Fibroblast of the aortic adventitia (primary cell): ENCODE data around the gene QSOX1. TPM values are rescaled to one million over a fixed set of nuclear protein-coding genes. Genes with fewer than 3 reads are reported as not detected.

ENCODE experiments used
- DNase-seq: peaks from one replicate; pipeline ENCODE4 v3.0.0-alpha.2; 2010; ENCODE audit warnings: low read depth
- H3K4me3 ChIP-seq: 2 replicates; pipeline ENCODE4 v1.5.1; 2011; ENCODE audit warnings: low read depth, mild to moderate bottlenecking, control low read depth, low read length, moderate library complexity
- total RNA-seq: library from RNA; depleted of rRNA; stranded (reverse); fragments of >200 nt; gene quantifications from 2 replicates; pipeline ENCODE4 v1.2.3, GENCODE V29; 2012; ENCODE audit warnings: low replicate concordance
- TF ChIP-seq, protein P1 (sequence below): IDR thresholded peaks from 2 replicates; pipeline ENCODE4 v1.5.1; 2011; ENCODE audit warnings: mild to moderate bottlenecking, low read length, control low read depth, inconsistent platforms; ENCODE audit not compliant: insufficient read depth

Gene QSOX1
- total RNA-seq, 1 donor: 261 TPM

DNA sequence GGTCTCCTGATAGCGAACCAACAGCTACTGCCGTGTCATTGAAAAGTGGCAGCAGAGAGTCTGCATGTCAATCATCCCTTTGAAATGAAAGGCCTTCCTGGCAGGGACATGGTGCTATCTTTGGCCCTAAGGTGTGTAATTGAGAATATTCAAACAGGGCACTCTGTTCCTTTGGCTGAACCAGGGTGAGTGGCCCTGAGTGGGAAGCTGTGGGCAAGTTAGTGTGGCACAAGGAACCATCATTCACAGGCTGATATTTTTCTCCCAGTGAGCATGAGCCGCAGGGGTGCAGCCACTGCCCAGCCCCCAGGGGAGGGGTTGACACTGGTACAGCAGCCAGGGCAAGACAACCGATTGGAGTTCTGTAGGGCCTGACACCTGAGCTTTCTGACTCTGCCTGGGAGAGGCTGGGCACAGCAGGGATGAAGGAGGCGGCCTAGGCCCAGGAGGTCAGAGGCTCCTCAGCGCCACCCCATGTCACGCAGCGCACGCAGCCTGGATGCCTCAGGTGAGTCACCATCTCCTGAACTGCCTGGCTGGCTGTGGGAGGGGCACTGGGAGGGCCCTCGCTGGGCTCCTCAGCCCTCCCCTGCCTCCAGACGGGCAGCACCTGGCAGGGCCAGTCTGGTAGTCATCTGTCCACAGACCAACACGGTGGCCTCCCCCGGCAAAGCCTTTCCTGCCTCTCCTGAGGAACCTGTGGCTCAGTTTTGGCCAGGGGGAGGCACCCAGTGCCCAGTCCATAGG is 13.2 kb downstream of the QSOX1 start:
- TF ChIP-seq, protein P1, sequence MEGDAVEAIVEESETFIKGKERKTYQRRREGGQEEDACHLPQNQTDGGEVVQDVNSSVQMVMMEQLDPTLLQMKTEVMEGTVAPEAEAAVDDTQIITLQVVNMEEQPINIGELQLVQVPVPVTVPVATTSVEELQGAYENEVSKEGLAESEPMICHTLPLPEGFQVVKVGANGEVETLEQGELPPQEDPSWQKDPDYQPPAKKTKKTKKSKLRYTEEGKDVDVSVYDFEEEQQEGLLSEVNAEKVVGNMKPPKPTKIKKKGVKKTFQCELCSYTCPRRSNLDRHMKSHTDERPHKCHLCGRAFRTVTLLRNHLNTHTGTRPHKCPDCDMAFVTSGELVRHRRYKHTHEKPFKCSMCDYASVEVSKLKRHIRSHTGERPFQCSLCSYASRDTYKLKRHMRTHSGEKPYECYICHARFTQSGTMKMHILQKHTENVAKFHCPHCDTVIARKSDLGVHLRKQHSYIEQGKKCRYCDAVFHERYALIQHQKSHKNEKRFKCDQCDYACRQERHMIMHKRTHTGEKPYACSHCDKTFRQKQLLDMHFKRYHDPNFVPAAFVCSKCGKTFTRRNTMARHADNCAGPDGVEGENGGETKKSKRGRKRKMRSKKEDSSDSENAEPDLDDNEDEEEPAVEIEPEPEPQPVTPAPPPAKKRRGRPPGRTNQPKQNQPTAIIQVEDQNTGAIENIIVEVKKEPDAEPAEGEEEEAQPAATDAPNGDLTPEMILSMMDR: no peak
- no peak for DNase-seq

DNA sequence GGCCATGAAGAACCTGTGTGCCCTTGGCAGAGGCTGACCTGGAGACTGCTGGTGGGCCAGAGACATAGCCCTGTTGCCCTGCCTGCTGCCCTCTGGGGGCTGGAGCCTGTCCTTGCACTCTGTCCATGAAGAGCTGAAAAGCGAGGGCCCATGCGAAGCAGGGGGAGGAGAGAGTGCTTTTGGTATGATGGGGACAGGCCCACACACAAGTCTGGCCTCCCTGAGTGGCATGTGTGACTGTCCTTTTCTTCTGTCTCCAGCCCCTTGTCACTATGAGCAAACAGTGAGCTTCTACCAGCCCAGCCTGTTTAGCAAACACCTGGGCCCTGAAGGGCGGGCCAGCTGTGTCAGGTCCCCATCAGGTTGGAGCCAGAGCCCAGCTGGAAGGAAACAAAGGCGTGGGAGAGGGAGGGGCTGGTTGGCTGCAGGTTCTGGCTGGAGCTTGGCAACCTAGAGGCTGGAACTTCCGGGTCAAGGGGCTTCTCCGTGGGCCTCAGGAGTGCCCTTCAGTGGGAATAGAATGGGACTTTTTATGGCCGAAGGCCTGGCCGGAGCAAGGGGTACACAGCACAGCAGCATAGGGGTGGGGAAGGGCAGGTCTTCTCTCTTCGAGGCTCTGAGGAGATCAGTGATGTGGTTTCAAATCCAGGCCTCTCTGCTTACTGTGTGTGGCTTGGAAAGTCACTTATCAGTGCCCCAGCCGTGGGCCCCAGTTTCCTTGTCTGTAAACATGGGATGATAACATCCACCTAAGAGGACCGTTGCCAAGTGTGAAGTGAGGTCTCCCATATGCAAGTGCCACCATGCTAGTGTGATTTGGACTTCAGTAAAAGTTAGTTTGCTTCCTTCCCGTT is 14.3 kb downstream of the QSOX1 start:
- peak; percentile 27 for DNase-seq
- TF ChIP-seq, protein P1: peak; percentile 65
- H3K4me3 ChIP-seq: no peak overlapping the region

More for the DNA sequence above, 13.2 kb downstream of the QSOX1 start:
- no peak overlapping the region for H3K4me3 ChIP-seq

DNA sequence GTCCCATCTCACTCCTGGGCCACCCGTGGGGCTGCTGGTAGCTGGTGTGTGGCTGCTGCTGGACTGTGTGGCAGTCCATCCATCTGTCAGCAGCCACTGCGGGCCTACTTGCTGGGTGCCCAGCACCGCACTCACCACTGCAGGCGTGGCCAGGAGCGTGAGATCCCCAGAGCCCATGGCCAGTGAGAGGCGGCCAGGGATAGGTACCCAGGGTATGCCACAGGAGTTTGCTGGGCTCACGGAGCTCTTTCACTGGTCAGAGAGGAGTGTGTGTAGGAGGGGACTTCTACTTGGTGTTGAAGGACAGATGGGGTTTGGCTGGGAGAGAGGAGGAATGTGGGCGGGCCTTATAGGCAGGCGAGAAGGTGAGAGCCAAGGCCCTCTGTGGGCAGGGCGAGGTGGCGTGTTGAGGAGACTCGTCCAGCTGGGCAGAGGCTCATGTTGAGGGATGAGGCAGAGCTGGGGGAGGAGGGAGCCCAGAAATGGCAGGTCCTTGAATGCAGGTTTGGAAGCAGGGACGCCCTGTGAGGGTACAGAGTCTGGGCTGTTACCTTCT is 15.0 kb downstream of the QSOX1 start:
- TF ChIP-seq, protein P1: no peak
- no peak for DNase-seq
- H3K4me3 ChIP-seq: no peak overlapping the region

DNA sequence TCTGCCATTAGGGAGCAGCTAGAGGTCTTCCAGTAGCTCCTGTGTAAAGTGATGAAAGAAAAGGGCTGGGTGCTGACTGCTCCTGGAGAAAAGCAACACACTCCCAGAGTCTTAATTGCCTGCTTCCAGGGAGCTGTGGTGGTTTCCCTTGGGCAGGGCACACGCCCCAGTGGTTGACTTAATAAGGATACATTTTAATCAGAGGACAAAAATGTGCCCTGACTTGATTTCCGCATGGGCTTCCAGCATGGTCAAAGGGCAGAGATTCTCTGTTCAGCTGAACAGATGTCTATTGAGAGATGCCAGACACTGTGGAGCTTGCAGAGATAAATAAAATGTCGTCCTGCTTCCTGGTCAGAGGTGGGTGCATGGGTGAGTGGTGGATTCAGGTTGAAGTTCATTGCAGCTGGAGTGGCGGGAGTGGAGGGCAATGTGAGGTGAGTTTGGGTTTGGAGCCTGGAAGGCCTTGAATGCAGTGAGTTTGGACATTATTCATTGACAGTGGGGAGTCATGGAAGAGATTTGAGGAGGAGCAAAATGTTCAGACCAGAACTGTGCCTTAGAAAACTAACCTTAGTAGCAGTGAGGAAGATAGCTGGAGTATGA is 16.0 kb downstream of the QSOX1 start:
- no peak for DNase-seq
- TF ChIP-seq, protein P1: no peak
- H3K4me3 ChIP-seq: no peak overlapping the region

GRCh38 chr1:180171691-180172090 is 17.0 kb downstream of the QSOX1 start:
- no peak for DNase-seq
- no peak overlapping the region for H3K4me3 ChIP-seq
- TF ChIP-seq, protein P1: no peak

- DNase-seq: no peak
- TF ChIP-seq, protein P1: no peak
- no peak overlapping the region for H3K4me3 ChIP-seq
Observed at GRCh38 chr1:180173451-180173850, 18.8 kb downstream of the QSOX1 start.
